Skin of body (tissue), 2 donors: Measurements from ENCODE around the gene LLPH. TPM values are rescaled to one million over a fixed set of nuclear protein-coding genes. Genes with fewer than 3 reads are reported as not detected.

ENCODE experiments used
- DNase-seq: peaks from one replicate; lab custom pipeline; 2025; lab: John Stamatoyannopoulos, UW
- total RNA-seq: library from RNA; depleted of rRNA; stranded (reverse); fragments of >200 nt; gene quantifications from one replicate; pipeline ENCODE4 v1.2.3, GENCODE V29; 2014

LLPH gene
- total RNA-seq, 1 donor from 2014 or later = 4.0 TPM

GRCh38 chr12:66143868-66144267 is 13.3 kb upstream of the LLPH start:
- DNase-seq = no peak

GRCh38 chr12:66142826-66143225 is 12.3 kb upstream of the LLPH start:
- no peak for DNase-seq

- no peak for DNase-seq
These were observed 10.7 kb upstream of the LLPH start for GRCh38 chr12:66141299-66141698.

- DNase-seq = no peak
These were observed 10.2 kb upstream of the LLPH start for GRCh38 chr12:66140731-66141130.

GRCh38 chr12:66139328-66139727 is 8.8 kb upstream of the LLPH start:
- DNase-seq = no peak

DNA sequence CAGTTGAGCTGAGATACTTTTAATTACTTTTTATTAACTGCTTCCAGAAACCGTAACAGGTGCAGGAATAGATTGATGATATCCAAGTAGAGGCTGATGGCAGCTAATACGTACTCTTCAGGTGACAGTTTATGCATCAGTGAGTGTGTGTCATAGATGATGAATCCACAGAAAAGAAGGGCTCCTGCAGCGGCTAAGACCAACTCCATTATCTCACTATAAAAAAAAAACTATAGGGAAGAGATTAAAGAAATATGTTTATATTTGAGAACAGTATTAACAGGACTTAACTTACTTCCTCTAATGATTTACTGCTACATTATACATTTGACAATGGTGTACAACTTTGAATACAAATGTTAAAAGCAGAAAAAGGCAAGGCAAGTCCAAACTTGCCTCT is 7.4 kb upstream of the LLPH start:
- DNase-seq = no peak

GRCh38 chr12:66132408-66132807 is 1.9 kb upstream of the LLPH start:
- no peak for DNase-seq

- peak; percentile 28 for DNase-seq
These were observed 628 bp upstream of the LLPH start for GRCh38 chr12:66131067-66131688.

- no peak for DNase-seq
These were observed 650 bp downstream of the LLPH start for GRCh38 chr12:66129934-66130266.

DNA sequence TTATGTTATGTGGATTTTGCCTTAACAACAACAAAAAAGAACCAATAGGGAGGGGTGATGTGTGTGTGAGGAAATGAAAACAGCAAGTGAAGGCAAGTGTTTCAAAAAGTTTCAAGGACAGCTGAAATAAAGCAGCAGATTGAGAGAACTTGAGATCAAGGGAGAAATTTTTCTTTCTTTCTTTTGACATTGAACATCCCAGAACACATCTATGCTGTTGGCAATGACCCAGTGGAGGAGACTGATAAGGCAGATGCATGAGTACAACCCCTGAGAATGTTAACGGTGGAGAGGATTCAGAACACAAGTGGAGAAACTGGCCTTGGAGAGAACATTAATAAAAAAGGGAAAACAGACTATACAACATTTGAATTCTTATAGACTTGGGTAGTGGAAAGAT is 2.9 kb downstream of the LLPH start:
- no peak for DNase-seq

- no peak for DNase-seq
These were observed 10.1 kb downstream of the LLPH start for GRCh38 chr12:66120477-66120876.

- DNase-seq = no peak
These were observed 10.7 kb downstream of the LLPH start for GRCh38 chr12:66119870-66120241.

- no peak for DNase-seq
These were observed 11.2 kb downstream of the LLPH start for GRCh38 chr12:66119229-66119869.

DNA sequence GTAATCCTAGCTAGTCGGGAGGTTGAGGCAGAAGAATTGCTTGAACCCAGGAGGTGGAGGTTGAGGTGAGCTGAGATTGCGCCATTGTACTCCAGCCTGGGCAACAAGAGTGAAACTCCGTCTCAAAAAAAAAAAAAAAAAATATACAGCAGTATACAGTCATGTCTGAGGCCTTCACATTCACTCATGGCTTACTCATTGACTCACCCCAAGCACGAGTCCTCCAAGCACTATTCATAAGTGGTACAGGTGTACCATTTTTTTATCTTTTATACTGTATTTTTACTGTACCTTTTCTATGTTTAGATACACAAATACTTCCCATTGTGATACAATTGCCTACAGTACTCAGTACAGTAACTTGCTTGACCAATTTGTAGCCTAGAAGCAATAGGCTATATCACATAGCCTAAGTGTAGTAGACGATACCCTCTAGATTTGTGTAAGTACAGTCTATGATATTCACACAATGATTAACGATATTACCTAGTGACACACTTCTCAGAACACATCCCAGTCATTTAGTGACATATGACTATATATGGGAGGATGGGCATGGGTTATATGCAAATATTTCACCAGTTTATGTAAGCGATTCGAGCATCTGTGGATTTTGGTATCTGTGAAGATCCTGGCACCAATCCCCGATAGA is 12.2 kb downstream of the LLPH start:
- DNase-seq = no peak

DNA sequence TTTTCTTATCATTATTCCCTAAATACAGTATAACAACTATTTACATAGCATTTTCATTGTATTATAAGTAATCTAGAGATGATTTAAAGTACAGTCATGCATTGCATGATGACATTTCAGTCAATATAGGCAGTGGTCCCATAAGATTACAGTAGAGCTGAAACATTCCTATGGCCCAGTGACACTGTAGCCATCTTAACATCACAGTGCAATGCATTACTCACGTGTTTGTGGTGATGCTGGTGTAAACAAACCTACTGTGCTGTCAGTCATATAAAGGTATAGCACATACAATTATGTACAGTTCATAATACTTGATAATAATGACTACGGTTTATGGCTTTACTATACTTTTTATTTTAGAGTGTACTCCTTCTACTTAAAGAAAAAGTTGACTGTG is 13.3 kb downstream of the LLPH start:
- DNase-seq = no peak

DNA sequence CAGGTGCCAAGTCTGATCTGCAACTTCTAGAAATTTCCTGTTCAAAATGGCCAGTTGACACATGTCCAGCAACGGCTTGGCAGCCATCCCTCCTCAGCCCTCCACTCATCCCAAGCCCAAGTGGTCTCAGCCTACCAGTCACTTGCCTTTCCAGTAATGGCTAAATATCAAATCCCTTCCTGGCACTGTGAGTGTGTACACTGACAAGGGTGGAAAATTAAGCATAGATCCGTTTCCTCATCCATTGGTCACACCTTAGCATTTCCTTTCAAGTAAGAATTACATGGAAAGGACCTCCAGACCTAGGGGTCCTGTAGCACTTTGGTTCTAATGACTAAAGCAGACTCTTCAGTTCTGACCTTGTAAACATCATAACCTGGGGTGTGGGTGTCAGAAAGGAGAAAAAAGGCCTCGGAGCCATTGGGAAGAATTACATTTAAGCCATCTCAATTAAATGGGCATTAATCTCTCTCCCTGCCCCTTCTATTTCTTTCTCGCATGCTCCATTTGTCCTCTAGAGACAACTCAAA is 15.4 kb downstream of the LLPH start:
- DNase-seq = no peak

- no peak for DNase-seq
These were observed 17.1 kb downstream of the LLPH start for GRCh38 chr12:66113471-66113870.

DNA sequence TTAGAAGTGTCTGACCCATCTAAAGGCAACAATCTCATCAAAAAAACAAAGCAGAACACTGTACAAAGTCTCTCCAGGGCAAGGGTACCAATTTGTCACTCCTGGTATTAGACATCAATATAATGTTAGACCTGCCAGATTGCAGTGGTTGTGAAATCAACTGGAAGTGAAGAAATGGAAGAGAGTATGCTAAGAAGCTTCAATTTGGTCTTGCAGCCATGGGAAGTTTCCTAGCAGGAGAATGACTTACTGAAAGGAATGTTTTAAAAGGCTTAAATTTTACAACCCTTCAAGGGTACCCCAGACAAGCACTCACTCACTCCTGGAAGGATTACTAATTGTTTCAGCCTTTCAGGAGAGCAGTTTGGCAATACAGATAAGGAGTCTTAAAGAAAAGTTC is 18.9 kb downstream of the LLPH start:
- no peak for DNase-seq

- no peak for DNase-seq
These were observed 21.5 kb downstream of the LLPH start for GRCh38 chr12:66109056-66109455.

- DNase-seq = peak; percentile 24
These were observed 22.2 kb downstream of the LLPH start for GRCh38 chr12:66108386-66108785.

GRCh38 chr12:66107451-66107915 is 23.1 kb downstream of the LLPH start:
- DNase-seq = peak; percentile 69

DNA sequence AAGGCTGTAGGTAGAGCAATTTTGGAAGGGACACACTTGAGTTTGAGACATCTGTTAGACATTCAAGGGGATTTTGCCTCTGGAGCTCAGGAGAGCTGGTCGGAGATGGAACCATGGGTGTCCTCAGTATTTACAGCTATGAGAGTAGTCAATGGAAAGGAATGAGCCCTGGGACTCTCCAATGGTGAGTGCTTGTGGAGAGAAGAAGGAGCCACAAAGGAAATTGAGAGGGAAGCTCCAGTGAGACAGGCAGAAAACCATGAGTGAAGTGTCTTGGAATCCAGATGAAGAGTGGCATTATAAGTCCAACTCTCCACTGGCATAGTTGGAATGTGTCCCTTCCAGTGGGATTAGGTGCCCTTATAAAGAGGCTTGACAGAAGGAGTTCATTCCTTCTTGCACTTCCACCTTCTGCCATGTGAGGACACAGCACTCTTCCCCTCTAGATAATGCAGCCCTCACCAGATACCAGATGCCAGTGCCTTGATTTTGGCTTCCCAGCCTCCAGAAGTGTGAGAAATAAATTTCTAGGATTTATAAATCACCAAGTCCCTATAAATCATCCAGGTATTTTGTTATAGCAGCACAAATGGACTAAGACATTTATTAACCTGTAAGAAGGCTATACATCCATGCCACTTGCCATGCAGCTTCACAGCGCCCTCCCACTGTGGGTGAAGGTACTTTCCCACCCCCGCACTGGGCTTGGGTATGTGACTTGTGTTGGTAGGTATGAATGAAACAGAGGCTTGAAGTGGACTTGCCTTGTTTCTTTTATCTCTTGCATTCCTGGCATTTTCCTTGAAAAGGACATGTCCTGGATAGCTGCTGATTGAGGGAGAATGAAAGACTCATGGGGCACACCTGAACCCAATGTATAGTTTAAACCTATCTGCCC is 27.3 kb downstream of the LLPH start:
- DNase-seq = no peak
